ENCODE results near the gene MRPS7.

The MRPS7 gene

GRCh38 chr17:75308732-75309629 lies 47.3 kb downstream of the MRPS7 start:
- DNase-seq (ENCODE audit: low read depth in 2 of 2) = no peak

- no peak for DNase-seq (ENCODE audit: low read depth in 2 of 2)
Observed at GRCh38 chr17:75313941-75314551, 52.4 kb downstream of the MRPS7 start.

GRCh38 chr17:75315541-75316243 lies 54.0 kb downstream of the MRPS7 start:
- no peak for DNase-seq (ENCODE audit: low read depth in 2 of 2)

Measured in activated CD4-positive, alpha-beta T cell treated with anti-CD3 and anti-CD28 coated beads for 24 hours (primary cell).